Measurements from ENCODE around the gene SH3PXD2B. TPM values are rescaled to one million over a fixed set of nuclear protein-coding genes. Genes with fewer than 3 reads are reported as not detected.

The SH3PXD2B gene
- total and polyA plus RNA-seq, 10 of the 15 experiments (the other 5 are each of a cell fraction or from before 2014, with no cell fraction given): 0.05 to 1.6 (median 0.57) TPM

DNA sequence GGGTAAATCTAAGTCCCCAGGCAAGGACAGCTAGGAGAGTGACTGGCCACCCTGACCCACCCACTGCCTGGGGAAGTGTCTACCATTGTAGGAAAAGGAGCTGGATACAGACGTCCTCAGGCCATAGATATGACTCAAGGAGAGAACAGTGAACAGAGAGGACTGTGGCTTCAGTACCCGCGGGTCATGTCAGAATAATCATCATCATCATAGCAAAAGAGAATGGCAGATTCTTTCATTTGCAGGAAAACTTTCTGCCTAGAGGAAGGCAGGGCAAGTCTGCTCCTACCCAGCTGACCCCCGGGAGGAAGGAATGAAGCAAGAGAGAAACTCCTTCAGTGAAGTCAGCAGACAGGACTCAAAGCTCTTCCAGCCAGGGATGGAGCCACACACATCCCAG is 118.6 kb downstream of the SH3PXD2B start:
- no peak for TF ChIP-seq SMAD5 (IDR thresholded peaks at IDR 0.05; ENCODE audit: low read depth)
- no peak for TF ChIP-seq LARP7 (IDR thresholded peaks at IDR 0.05)
- TF ChIP-seq, protein P1, sequence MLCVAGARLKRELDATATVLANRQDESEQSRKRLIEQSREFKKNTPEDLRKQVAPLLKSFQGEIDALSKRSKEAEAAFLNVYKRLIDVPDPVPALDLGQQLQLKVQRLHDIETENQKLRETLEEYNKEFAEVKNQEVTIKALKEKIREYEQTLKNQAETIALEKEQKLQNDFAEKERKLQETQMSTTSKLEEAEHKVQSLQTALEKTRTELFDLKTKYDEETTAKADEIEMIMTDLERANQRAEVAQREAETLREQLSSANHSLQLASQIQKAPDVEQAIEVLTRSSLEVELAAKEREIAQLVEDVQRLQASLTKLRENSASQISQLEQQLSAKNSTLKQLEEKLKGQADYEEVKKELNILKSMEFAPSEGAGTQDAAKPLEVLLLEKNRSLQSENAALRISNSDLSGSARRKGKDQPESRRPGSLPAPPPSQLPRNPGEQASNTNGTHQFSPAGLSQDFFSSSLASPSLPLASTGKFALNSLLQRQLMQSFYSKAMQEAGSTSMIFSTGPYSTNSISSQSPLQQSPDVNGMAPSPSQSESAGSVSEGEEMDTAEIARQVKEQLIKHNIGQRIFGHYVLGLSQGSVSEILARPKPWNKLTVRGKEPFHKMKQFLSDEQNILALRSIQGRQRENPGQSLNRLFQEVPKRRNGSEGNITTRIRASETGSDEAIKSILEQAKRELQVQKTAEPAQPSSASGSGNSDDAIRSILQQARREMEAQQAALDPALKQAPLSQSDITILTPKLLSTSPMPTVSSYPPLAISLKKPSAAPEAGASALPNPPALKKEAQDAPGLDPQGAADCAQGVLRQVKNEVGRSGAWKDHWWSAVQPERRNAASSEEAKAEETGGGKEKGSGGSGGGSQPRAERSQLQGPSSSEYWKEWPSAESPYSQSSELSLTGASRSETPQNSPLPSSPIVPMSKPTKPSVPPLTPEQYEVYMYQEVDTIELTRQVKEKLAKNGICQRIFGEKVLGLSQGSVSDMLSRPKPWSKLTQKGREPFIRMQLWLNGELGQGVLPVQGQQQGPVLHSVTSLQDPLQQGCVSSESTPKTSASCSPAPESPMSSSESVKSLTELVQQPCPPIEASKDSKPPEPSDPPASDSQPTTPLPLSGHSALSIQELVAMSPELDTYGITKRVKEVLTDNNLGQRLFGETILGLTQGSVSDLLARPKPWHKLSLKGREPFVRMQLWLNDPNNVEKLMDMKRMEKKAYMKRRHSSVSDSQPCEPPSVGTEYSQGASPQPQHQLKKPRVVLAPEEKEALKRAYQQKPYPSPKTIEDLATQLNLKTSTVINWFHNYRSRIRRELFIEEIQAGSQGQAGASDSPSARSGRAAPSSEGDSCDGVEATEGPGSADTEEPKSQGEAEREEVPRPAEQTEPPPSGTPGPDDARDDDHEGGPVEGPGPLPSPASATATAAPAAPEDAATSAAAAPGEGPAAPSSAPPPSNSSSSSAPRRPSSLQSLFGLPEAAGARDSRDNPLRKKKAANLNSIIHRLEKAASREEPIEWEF (IDR thresholded peaks at IDR 0.05; ENCODE audit: insufficient replicate concordance, low read depth, low read length): no peak
- TF ChIP-seq PML (IDR thresholded peaks at IDR 0.05; ENCODE audit: low read length): no peak
- TF ChIP-seq POU2F2 (IDR thresholded peaks at IDR 0.05; ENCODE audit: borderline replicate concordance, low read depth, low read length): no peak
- TF ChIP-seq ATF7 (IDR thresholded peaks at IDR 0.05; ENCODE audit: low read depth): no peak
- no peak for TF ChIP-seq CHD2 (IDR thresholded peaks at IDR 0.05; ENCODE audit: borderline replicate concordance, low read depth, low read length)
- TF ChIP-seq MEF2A (IDR thresholded peaks at IDR 0.05; ENCODE audit: insufficient read depth, low read depth, low read length): no peak
- no peak for TF ChIP-seq SPI1 (IDR thresholded peaks at IDR 0.05; ENCODE audit: borderline replicate concordance, insufficient read depth, low read depth, low read length)
- no peak for TF ChIP-seq CEBPB (IDR thresholded peaks at IDR 0.05; ENCODE audit: borderline replicate concordance in 1 of 2, low read depth in 2 of 2, low read length in 2 of 2)
- no peak for TF ChIP-seq ATF3 (IDR thresholded peaks at IDR 0.05; ENCODE audit: borderline replicate concordance, extremely low read depth, low read depth, low read length)
- no peak for TF ChIP-seq ZNF24 (IDR thresholded peaks at IDR 0.05)
- TF ChIP-seq TCF12 (IDR thresholded peaks at IDR 0.05; ENCODE audit: low read depth, low read length): no peak
- no peak for TF ChIP-seq CTCF (IDR thresholded peaks at IDR 0.05 in 2 of 3, conservative IDR thresholded peaks at IDR 0.05 in 1 of 3; ENCODE audit: control insufficient read depth in 2 of 3, extremely low read depth in 1 of 3, insufficient read depth in 1 of 3, low read depth in 3 of 3, low read length in 3 of 3)
- TF ChIP-seq EP300 (IDR thresholded peaks at IDR 0.05; ENCODE audit: borderline replicate concordance in 1 of 2, control insufficient read depth in 1 of 2, low read depth in 2 of 2, low read length in 2 of 2): no peak
- Histone ChIP-seq H3K4me3 (no peak overlapping the region), H3K4me1 (ENCODE audit: control insufficient read depth, insufficient read depth, low read length) (no peaks in the 10 kb centered on the region), H3K36me3 (ENCODE audit: control insufficient read depth in 2 of 2, insufficient read depth in 2 of 2, low read length in 1 of 2) (no peaks in the 10 kb centered on the region), H3K27me3 (replicated peaks in 1 of 2; ENCODE audit: control insufficient read depth in 2 of 2, insufficient read depth in 2 of 2, low read length in 1 of 2) (no peaks in the 10 kb centered on the region; a peak in 1 of 4 replicates), H2AFZ (ENCODE audit: control insufficient read depth, low read depth, low read length) (no peak overlapping the region), H3K79me2 (ENCODE audit: control insufficient read depth, insufficient read depth, low read length) (no peaks in the 10 kb centered on the region), H3K9ac (ENCODE audit: control insufficient read depth, insufficient read depth, low read length) (no peak overlapping the region), H3K4me2 (ENCODE audit: control insufficient read depth, insufficient read depth) (no peak overlapping the region), H4K20me1 (ENCODE audit: control insufficient read depth, insufficient read depth) (no peaks in the 10 kb centered on the region), H3K9me3 (replicated peaks; ENCODE audit: control insufficient read depth, insufficient read depth, low read length) (no peaks in the 10 kb centered on the region), H3K27ac (ENCODE audit: control insufficient read depth, insufficient read depth) (no peak overlapping the region)
- FAIRE-seq (no peak), ATAC-seq (no peak), DNase-seq (ENCODE audit: low read depth, low spot score) (no peak)
- ChIA-PET SMC1A (ENCODE audit: uncharacterized antibody, unreplicated experiment) (no interaction called here), POLR2A (no interaction called here), RAD21 (ENCODE audit: unreplicated experiment) (no interaction called here), CTCF (interaction anchor here (1.3 kb wide), 1 partner anchor 116 kb away, joined by 4 read pairs; no protein-coding TSS in a partner anchor)
- intact Hi-C loops (cut with micrococcal nuclease; ENCODE audit: unreplicated experiment) (no loop called here), in situ Hi-C loops (cut with MboI) (no loop called here)
- WGBS (ENCODE audit: insufficient coverage, insufficient replicate concordance, low lambda C conversion rate, missing lambda C conversion rate): 63% methylated on average over 4 of the region's 4 CpGs
- no TSS peak for BruUV-seq (replicated peaks)

Data from GM12878 (cell line).